Ishikawa (cell line): ENCODE data around the gene SNORC.

Experiments used
- CREB1 ChIP-seq: IDR thresholded peaks from 2 replicates; pipeline ENCODE4 v1.6.1; 2012; ENCODE audit warnings: low read depth
- EGR1 ChIP-seq: IDR thresholded peaks from 2 replicates; pipeline ENCODE4 v1.6.1; 2012
- EP300 ChIP-seq: IDR thresholded peaks from 2 replicates; pipeline ENCODE4 v1.6.1; 2012; ENCODE audit warnings: borderline replicate concordance
- NFIC ChIP-seq: IDR thresholded peaks from 2 replicates; pipeline ENCODE4 v1.6.1; 2012
- RAD21 ChIP-seq: IDR thresholded peaks from 2 replicates; pipeline ENCODE4 v1.6.1; 2012; ENCODE audit warnings: low read depth
- TCF12 ChIP-seq: IDR thresholded peaks from 2 replicates; pipeline ENCODE4 v1.6.1; 2012; ENCODE audit warnings: low read depth
- YY1 ChIP-seq: IDR thresholded peaks from 2 replicates; pipeline ENCODE4 v1.6.1; 2012; ENCODE audit warnings: low read depth
- TF ChIP-seq, protein P1 (sequence below): IDR thresholded peaks from 2 replicates; pipeline ENCODE4 v1.6.1; 2012
- TF ChIP-seq, protein P2 (sequence below): IDR thresholded peaks from 2 replicates; pipeline ENCODE4 v1.6.1; 2012; ENCODE audit warnings: low read depth, mild to moderate bottlenecking
- TF ChIP-seq, protein P3 (sequence below): IDR thresholded peaks from 2 replicates; pipeline ENCODE4 v1.6.1; 2012

DNA sequence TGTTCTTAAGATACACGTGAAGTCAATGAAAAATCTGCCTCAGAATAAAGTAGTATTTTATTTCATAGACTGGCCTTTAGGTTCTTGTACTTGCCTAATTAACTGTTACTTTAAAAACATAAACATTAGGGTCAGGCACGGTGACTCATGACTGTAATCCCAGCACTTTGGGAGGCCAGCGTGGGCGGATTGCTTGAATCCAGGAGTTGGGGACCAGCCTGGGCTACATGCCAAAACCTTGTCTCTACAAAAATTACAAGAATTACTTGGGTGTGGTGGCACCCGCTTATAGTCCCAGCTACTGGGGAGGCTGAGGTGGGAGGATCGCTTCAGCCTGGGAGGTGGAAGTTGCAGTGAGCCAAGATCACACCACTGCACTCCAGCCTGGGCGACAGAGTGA lies 16.0 kb upstream of the SNORC start:
- TF ChIP-seq TCF12 (peak; percentile 65; the same call in 1 of the 2 replicates), YY1 (no peak), CREB1 (no peak), NFIC (peak; percentile 85), EP300 (peak; percentile 66; the same call in 1 of the 2 replicates), EGR1 (peak; percentile 99), RAD21 (no peak)
- TF ChIP-seq, protein P1, sequence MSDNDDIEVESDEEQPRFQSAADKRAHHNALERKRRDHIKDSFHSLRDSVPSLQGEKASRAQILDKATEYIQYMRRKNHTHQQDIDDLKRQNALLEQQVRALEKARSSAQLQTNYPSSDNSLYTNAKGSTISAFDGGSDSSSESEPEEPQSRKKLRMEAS, result no peak
- TF ChIP-seq, protein P2, sequence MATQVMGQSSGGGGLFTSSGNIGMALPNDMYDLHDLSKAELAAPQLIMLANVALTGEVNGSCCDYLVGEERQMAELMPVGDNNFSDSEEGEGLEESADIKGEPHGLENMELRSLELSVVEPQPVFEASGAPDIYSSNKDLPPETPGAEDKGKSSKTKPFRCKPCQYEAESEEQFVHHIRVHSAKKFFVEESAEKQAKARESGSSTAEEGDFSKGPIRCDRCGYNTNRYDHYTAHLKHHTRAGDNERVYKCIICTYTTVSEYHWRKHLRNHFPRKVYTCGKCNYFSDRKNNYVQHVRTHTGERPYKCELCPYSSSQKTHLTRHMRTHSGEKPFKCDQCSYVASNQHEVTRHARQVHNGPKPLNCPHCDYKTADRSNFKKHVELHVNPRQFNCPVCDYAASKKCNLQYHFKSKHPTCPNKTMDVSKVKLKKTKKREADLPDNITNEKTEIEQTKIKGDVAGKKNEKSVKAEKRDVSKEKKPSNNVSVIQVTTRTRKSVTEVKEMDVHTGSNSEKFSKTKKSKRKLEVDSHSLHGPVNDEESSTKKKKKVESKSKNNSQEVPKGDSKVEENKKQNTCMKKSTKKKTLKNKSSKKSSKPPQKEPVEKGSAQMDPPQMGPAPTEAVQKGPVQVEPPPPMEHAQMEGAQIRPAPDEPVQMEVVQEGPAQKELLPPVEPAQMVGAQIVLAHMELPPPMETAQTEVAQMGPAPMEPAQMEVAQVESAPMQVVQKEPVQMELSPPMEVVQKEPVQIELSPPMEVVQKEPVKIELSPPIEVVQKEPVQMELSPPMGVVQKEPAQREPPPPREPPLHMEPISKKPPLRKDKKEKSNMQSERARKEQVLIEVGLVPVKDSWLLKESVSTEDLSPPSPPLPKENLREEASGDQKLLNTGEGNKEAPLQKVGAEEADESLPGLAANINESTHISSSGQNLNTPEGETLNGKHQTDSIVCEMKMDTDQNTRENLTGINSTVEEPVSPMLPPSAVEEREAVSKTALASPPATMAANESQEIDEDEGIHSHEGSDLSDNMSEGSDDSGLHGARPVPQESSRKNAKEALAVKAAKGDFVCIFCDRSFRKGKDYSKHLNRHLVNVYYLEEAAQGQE, result no peak
- TF ChIP-seq, protein P3, sequence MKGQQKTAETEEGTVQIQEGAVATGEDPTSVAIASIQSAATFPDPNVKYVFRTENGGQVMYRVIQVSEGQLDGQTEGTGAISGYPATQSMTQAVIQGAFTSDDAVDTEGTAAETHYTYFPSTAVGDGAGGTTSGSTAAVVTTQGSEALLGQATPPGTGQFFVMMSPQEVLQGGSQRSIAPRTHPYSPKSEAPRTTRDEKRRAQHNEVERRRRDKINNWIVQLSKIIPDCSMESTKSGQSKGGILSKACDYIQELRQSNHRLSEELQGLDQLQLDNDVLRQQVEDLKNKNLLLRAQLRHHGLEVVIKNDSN, result no peak
